Fibroblast of skin of right quadriceps (primary cell): ENCODE data around the gene MAPK14.
"Not testable (repeated sequence)": the region's sequence is repeated elsewhere in the genome, so short reads cannot be mapped to it uniquely, and the experiment has no call there.

Experiments used
- DNase-seq: peaks from one replicate; pipeline ENCODE4 v3.0.0-alpha.2; 2013

MAPK14 gene

GRCh38 chr6:36124881-36125280, 97.3 kb downstream of the MAPK14 start:
- DNase-seq = no peak

GRCh38 chr6:36125575-36125974, 98.0 kb downstream of the MAPK14 start:
- DNase-seq = no peak

- DNase-seq = no peak
These were observed 98.5 kb downstream of the MAPK14 start for GRCh38 chr6:36126121-36126520.

GRCh38 chr6:36126553-36127458, 99.2 kb downstream of the MAPK14 start:
- DNase-seq = no peak

- peak; percentile 38 for DNase-seq
These were observed 99.9 kb downstream of the MAPK14 start for GRCh38 chr6:36127462-36128016.

- no peak for DNase-seq
These were observed 100.5 kb downstream of the MAPK14 start for GRCh38 chr6:36128073-36128472.

GRCh38 chr6:36128793-36129192, 101.2 kb downstream of the MAPK14 start:
- no peak for DNase-seq

- DNase-seq = not testable (repeated sequence)
These were observed 101.7 kb downstream of the MAPK14 start for GRCh38 chr6:36129334-36129733.

GRCh38 chr6:36129941-36130666, 102.5 kb downstream of the MAPK14 start, which contains the start of gene MAPK13:
Gene MAPK13 (plus strand): TSS chr6:36130513. CDS start chr6:36130583, 70 bp downstream.
- no peak for DNase-seq

- DNase-seq = no peak
These were observed 103.3 kb downstream of the MAPK14 start for GRCh38 chr6:36130667-36131510.

- peak; percentile 49 for DNase-seq
These were observed 104.1 kb downstream of the MAPK14 start for GRCh38 chr6:36131511-36132245.

GRCh38 chr6:36132246-36132895, 104.8 kb downstream of the MAPK14 start:
- no peak for DNase-seq

- DNase-seq = no peak
These were observed 105.5 kb downstream of the MAPK14 start for GRCh38 chr6:36133148-36133547.

- DNase-seq = no peak
These were observed 106.3 kb downstream of the MAPK14 start for GRCh38 chr6:36133912-36134311.

GRCh38 chr6:36135053-36135731, 107.6 kb downstream of the MAPK14 start:
- DNase-seq = no peak

- no peak for DNase-seq
These were observed 108.4 kb downstream of the MAPK14 start for GRCh38 chr6:36136034-36136433.

GRCh38 chr6:36136551-36136950, 108.9 kb downstream of the MAPK14 start:
- DNase-seq = no peak

GRCh38 chr6:36138667-36139066, 111.1 kb downstream of the MAPK14 start:
- no peak for DNase-seq

GRCh38 chr6:36139431-36139830, 111.8 kb downstream of the MAPK14 start:
- DNase-seq = peak; percentile 23

GRCh38 chr6:36139991-36140710, 112.5 kb downstream of the MAPK14 start:
- DNase-seq = no peak
